ENCODE data around the gene TREX2.
A peak's percentile ranks its signal among the peaks of the same experiment; 100 is the strongest.

Gene TREX2

DNA sequence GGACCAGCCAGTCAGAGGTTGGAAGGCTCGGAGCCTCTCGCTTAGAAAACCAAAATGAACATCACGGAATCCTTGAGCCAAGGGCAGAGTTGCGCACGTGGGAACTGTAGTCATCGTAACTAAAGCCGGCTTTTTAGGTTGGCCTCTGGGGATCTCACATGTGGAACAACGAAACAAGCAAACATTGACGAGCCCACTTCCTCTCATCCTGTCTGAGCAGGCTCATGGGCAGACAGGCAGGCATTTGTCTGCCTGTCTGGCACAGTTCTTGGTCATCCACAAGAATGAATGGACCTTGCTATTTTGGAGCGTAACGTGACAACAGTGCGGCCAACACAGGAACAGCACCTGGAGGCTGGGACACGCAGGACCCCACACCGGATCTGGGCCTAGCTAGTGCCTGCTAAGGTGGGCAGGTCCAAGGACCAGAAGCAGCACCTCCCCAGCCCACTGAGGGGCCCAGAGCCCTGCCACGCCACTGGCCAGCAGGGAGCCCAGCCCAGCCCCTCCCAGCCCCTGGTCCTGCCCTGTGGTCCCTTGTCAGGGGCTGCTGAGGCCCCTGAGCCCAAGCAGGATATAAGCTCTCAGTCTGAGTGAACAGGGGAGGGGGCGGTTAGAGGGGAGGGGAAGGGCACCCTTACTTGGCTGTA lies 9.2 kb upstream of the TREX2 start:
- FAIRE-seq: no peak

DNA sequence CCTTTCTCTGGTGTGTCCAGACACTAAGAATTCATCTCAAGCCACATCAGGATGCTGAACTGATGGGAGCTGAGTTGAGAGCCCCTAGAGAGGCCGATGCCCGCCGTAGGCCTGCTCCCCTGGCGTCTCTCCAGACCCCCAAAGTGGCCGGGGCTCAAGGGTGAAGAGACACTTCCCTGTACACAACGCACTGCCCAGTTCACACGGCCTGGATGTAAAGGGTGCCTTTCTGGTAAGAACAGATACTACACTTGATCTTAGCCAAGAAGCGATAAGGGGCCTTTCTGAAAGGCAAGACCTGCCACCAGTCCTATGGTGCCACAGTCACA lies 5.1 kb upstream of the TREX2 start:
- FAIRE-seq: no peak

DNA sequence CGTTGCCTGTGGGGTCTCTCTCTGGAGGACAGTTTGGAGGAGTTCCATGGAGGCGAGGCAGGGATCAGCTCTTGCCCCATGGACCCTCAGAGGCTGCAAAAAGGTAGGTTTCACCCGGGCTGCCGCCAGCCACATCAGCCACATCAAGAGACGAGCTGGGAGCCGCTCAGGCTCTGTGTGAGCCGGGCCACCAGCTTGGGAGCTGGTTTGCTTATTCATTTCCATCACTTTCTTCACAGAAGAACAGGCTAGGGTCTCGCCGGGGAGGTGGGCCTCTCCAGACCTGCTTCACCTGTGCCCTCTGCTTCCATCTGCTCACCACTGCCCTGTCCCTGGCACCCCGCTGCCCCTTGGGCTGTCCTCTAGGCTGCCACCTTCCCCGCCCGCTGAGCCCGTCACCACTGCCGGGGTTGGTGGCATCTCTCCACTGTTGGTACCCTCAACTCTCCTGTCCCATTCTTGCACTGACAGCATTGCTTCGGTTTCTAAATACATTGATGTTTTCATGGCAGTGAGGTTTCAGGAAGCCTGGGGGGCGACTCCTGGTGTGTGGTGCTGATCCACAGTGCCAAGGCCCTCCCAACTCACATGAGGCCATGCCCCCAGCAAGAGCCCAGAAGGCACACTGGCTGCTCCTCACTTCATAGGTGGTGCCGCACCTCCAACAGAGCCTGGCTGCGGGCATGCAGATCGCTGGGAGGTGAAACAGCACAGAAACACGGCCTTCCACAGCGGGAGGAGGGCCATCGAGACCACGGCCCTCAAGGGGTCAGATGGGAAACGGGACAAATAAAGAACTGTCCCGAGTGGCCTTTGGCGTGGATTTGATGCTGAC lies 4.5 kb upstream of the TREX2 start:
- FAIRE-seq: no peak

DNA sequence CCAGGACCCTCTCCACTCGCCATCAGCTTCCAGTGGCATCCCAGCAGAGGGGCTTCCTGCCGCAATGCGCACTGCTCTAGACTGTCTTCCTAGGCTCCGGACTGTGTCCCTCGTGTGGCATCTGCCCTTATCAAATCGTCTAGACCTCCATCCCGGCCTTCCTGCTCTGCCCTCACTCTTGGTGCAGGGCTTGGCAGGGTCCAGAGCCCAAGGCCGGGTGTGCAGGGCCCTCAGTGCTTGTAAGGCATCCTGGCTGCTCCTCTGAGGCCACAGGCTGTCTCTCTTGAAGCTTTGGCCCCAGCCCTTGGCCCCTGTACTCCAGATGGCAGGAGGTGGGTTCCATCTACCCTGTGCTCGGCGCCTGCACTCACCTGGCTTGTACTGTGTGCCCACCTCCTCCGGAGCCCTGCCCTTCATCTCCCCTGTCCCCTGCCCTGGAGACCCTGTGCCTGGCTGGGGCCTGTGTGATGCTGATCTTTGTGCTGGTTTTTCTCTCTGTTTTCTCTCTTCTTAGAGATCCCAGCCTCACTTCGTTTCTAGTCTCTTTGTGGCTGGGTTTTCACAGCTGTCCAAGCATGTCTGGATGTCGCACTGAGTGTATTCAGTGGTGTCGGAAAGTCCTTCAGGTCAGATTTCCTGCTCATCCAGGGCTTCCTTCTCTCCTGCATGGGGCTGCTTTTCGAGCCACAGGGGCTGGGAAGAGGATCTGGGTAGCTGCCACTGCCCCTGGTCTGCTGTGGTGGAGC lies 3.7 kb upstream of the TREX2 start:
- no peak for FAIRE-seq

DNA sequence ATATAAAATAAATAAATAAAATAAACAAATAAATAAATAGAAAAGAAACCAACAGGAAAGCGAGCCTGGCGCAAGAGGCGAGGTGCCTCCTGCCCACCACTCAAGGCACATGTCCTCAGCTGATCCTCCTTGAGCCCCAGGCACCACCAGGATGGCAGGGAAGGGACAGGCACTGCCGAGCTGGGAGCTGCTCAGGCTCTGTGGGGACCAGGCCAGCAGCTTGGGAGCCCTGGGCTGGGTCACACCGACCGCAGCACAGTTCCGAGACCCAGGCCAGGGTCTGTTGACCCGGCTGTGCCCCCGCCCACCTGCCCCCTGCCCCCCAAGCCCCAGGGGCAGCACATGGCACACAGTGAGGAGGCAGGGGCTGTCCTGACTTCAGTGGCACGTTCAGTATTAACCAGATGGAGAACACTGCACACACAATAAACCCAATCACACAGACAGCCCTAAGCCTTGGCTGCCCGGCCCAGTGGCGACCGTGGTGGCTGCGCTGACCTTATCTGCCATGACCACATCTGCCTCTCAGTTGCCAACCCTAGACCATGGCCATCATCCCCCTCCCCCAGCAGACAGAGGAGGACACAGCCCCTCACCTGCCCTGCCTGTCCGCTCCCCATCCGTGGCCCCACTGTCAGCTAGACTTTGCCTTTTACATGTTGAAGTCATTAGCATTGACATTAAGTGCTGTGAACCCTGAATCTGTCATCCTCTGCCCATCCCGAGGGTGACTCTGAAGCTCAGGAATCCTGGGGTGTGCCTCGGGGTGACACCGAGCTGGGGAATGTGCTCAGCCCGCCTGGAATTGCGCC lies 2.9 kb upstream of the TREX2 start:
- no peak for FAIRE-seq

DNA sequence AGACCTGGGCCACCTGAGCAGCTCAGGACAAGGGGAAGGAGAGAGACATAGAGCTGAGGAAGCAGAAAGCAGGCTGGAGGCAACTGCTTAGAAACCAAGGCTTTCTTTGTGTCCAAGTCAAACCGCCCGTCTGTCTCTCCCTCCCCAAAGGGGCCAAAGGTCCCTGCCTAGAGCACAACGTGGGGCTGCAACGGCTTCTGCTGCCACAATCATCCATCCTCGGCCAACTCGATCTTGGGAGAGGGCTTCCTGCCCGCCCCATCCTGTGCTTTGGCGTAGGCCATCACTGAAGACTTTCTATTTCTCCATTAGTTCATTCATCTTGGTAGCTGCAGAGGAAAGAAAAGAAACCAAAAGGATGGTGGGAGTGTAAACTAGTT lies 1.7 kb upstream of the TREX2 start:
- FAIRE-seq: no peak

DNA sequence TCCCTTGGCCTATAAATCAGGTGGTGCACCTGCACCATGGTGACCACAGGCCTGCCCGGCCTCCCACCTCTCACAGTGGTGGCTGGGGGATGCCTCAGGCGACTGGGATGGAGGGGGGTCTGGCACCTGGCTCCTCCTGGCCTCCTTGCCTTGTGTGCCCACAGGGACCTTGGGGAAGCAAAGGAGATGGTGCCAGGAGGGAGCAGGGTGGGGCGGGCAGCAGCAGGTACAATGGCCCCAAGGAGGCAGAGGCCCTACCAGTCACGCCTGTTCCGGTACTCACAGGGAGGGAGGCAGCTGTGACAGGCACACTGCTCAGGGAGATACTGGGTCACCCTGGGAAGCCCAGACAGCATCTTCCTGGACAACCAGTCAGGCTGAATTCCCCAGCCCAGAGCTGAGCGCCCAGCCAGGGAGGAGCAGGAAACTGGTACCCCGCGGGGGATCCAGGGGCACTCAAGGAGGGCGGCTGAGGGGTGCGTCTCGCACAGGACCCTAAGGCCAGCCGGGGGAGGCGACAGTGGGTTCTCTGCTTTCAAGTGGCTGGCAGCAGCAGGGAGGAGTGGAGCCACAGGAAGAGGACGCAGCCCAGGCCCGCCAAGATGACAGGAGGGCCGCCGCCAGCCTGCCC lies 1.2 kb upstream of the TREX2 start:
- FAIRE-seq: no peak

DNA sequence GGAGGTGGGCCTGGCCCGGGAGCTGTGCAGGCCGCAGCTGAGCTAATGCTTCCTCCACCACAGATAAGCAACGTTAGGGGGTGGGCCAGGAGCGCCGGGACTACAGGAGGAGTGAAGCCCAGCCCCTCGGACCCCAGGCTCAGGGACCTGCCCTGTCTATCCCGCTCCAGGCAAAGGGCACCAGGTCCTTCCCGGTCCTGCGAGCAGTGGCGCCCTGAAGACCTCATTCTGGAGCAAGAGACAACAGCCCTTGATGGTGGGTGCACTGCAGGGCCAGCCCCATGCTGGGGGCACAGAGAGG lies 730 bp upstream of the TREX2 start:
- FAIRE-seq: no peak

DNA sequence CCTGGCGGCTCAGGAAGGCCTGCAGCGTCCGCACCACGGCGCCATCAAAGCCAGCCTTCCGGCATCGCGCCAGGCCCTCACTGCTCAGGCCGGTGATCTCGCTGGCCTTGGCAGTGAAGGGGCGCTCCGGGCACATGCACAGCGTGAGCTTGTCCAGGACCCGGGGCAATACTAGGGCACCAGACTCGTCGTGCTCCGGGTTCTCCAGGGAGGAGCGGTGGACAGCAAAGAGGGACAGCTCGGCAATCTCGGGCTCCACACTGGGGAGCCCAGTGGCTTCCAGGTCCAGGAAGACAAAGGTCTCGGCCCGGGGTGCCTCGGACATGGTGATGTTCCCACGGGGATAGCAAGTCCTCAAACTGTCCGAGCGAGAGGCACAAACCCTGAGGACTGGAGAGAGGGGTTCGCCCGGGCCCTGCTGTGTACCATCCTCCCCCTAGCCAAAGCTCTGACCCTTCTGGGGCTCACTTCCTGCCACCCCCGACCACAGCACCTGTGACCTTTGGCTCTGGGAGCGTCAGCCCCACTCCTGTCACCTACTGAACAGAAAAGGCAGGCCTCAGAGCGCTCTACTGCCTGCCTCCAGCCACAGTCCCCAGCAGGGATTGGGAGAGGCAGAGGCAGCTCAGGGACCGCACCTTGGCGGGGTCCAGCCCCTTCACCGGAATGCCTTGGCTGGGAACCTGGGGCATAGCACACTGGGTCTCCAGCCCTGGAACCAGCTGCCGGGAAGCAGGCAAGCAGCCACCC lies 575 bp downstream of the TREX2 start:
- FAIRE-seq: no peak

DNA sequence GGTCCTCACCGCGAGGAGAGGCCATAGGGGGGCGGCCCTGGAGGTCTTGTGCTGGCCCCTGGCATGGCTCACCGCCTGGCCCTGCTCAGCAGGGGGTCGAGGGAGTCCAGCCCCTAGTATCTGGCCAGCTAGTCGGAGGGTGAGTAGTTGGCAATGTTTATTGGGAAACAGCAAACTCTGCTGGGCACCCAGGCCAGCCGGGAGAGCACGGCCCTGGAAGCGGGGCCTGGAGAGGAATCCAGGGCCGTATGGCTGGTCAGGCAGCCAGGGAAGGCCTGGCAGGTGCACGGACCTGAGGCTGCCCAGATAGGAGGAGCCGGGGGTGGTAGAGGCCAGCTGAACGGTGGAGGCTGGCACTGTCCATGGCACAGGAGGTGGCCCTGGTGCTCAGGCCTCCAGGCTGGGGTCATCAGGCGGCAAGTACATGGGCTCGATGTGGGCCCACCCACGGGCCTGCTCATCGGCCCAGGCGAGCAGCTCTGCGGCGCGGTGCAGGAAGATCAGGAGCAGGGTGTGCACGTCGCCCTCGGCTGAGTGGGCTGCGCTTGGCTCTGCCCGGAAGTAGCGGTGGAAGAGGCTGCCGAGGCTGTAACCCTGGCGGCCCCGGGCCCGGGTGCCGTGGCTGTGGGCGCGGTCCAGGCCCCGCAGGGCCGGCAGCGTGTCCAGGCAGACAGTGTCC lies 1.4 kb downstream of the TREX2 start:
- no peak for FAIRE-seq

DNA sequence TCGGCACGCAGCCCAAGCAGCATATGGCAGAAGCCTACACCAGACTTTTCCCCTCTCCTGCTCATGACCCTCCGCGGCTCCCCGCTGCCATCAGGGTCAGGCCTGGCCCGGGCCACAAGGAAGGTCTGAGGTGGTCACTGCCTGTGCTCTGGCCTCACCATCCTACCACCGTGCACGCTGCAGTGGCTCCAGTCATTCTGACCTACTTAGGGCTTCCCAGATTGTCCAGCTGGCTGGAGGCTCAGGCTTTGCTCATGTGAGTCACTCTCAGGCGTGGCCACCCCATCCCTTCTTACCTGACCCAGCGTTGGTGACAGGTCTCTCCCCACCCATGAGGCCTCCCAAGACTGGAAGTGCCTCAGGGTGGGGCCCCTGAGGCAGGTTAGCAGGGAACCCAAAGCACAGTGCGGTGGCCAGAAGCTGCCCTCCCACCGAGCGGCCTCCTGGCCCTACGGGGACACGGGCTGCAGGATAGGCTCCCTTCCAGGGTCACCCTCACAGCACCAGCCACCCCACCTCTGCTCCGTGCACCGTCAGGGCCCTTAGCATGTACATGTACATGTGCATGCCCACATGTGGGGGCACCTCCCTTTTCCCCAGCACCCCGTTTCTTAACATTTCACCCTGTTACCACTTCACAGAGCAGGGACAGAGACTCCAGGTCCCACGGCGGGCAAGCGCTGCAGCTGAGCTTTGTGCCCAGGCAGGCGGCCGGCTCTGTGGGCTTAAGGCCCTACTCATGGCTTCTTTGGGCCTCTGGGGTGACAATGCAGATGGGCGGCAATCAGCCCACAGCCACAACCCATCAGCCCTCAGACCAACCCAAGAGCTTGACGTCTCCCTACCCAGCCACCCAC lies 2.2 kb downstream of the TREX2 start:
- FAIRE-seq: no peak

DNA sequence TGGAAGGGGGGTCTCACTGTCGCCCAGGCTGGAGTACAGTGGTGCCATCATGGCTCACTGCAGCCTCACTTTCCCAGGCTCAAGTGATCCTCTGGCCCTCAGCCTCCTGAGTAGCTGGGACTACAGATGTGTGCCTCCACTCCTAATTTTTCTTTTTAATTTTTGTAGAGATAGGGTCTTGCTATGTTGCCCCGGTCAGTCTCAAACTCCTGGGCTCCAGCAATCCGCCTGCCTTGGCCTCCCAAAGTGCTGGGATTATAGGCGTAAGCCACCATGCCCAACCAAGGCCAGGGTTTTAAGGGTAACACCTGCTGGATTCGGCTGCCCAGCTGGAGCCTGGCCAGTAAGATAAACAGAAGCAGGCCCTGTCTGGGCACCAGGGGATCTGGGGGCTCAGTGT lies 3.4 kb downstream of the TREX2 start:
- FAIRE-seq: no peak

DNA sequence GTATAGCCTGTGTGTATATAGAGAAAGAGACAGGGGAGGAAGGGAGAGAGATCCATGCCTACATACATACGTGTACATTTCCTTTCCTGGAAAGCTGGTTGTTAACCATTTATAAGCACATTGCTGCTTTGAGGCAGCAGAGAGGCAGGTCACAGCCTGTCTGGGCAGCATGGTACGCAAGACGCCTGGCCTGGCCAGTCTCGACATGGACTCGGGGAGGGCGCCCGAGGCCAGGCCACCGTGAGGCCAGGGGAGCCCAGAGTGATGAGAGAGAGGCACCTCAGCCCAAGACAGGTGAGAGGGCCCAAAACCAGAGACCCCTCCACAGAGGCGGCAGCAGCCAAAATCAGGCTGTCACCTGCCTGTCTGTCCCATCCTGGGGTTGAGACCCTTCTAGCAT lies 3.9 kb downstream of the TREX2 start:
- FAIRE-seq: no peak

DNA sequence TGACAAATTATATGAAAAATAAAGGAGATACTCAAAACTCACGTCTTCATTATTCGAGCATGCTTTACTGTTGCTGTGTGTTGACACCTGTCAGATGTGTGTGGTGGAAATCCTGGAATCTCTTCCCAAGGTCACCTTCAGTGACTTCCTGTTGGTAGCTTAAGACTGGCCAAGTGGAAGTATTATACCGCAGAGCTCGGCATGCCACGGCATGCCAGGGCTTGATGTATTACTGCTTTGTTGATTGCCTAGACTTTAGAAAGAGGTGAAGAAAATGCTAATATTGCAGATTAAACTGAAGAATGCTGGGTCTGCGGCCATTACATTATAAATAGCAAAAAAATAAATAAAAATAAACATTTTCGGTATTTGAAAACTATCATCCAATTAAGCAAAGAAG lies 4.6 kb downstream of the TREX2 start:
- no peak for FAIRE-seq

DNA sequence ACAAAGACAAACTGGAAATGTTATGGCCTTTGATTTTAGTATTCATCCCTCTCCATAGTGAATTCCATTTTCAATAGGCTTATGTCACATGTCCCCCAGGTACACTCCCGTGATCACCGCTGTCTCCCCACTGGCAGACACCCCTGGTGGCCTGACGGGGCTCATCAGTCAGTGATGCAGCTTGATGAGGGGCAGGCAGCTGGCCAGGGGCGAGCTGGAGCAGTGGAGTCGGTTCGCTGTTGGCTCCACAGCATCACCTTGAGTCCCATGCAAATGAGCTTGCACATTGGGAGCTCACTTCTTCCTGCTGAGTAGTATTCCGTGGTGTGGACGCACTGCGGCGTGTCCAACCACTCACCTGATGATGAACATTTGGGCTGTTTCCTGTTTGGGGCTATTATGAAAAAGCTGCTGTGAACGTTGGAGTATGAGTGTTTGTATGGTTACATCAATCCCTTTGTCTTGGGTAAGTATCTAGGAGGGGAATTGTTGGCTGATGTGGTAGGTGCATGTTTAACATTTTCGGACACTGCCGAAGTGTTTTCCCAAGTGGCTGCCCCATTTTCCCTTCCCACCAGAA lies 5.2 kb downstream of the TREX2 start:
- FAIRE-seq: no peak

DNA sequence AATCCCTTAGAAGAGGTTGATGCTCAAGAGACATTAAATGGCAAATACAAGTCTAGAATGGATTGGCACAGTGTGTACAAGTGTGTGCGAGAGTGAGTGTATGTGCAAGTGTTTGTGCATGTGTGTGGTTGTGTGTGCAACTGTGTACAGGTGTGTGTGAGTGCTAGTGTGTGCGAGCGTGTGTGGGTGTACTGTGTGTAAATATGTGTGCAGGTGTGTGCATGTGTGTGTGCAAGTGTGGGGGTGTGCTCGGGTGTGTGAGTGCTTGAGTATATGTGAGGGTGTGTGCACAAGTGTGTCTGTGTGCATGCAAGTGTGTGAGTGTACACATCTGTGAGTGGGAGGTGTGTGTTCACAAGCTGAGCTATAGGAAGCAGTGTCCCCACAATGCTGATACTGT lies 5.9 kb downstream of the TREX2 start:
- FAIRE-seq: no peak

DNA sequence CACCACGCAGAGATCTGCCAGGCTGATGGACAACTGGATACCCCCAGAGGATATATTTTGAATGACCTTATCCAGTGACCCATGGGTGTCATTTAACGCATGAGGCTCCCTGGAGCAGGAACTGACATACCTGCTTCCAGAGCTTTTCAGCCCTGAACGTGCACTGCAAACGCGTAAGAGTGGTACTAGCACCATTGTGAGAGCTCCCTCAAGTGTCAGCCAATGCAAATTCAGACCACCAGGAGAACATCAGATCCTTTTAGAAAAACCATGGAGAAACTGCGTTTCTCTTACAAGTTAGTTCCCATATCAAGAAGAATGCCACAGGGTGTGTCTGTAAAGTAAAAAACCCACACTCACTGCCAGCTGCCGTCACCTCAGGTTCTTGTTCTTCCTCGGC lies 7.3 kb downstream of the TREX2 start:
- peak; percentile 79 for FAIRE-seq

DNA sequence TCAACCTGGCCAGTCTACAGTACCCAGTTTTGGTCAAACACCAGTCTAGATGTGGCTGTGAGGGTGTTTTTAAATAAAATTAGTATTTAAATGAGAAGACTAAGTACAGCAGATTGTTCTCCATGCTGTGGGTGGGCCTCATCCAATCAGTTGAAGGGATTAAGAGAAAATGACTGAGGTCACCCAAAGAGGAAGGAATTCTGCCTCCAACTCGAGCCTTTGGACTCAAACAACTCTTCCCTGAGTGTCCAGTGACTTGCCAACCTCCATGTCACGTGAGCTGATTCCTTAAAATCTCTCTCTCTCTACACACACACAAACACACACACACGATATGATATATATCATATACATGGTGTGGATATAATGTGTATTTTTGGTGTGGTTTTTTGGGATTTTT lies 10.0 kb downstream of the TREX2 start:
- FAIRE-seq: no peak

DNA sequence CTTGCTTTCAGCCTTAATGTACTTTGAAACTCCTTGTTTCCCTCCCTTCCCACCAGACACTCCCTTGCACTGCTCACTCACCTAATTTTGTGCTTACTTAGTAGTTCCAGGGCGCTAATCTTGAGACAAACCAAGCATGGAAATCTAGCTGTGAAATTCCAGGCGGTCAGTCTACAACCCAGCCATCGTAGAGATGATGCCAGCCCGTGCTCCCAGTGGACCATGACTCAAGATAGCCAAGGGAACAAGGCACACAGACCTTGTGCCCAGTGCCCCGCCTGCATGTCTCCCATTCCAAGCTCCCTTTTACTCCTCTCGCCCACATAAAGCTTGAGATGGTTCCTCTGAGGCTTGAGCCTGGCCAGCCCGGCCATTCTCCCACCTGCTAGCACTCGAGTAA lies 11.1 kb downstream of the TREX2 start:
- no peak for FAIRE-seq

DNA sequence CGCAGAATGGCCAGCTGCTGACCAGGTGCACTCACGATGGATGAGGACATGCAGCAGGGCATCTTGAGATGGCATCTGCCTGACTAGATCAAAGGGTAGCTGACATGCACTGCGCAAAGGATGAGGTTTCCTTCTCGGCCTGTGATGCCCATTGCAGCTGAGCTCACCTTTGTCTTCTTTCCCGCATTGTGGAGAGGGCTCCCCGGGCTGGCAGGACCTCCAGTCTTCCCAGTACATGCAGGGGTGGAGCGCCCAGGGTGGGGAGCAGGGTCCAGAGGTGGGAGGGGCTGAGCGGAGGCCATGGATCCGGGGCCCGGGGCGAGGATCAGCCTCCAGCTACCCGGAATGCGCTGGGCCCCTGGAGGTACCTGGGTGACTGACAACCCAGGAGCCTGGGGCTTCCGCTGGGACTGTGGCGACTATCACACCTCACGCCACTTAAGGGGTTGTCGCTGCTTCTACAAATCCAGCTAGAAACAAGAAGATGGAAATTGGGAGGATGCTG lies 12.0 kb downstream of the TREX2 start:
- no peak for FAIRE-seq
